ENCODE measurements around the gene RNU5B-1.

Gene RNU5B-1

GRCh38 chr15:65287520-65287855 lies 17.0 kb upstream of the RNU5B-1 start:
- no peak overlapping the region for H3K4me3 ChIP-seq (ENCODE audit: low read depth, low read length)
- no peak for TF ChIP-seq CTCF (IDR thresholded peaks at IDR 0.05; ENCODE audit: low read depth, low read length)
- in situ Hi-C loops (cut with HindIII; ENCODE audit: low sequenced_read_pairs): no loop called here
- DNase-seq (ENCODE audit: low read depth, low spot score): no peak

- DNase-seq (ENCODE audit: low read depth, low spot score): no peak
- no peak for TF ChIP-seq CTCF (IDR thresholded peaks at IDR 0.05; ENCODE audit: low read depth, low read length)
- no peak overlapping the region for H3K4me3 ChIP-seq (ENCODE audit: low read depth, low read length)
- in situ Hi-C loops (cut with HindIII; ENCODE audit: low sequenced_read_pairs): no loop called here
These were observed 15.1 kb upstream of the RNU5B-1 start for GRCh38 chr15:65289261-65289854.

- TF ChIP-seq CTCF (IDR thresholded peaks at IDR 0.05; ENCODE audit: low read depth, low read length): no peak
- no peak overlapping the region for H3K4me3 ChIP-seq (ENCODE audit: low read depth, low read length)
- in situ Hi-C loops (cut with HindIII; ENCODE audit: low sequenced_read_pairs): no loop called here
- DNase-seq (ENCODE audit: low read depth, low spot score): no peak
These were observed 14.2 kb upstream of the RNU5B-1 start for GRCh38 chr15:65290228-65290627.

- H3K4me3 ChIP-seq (ENCODE audit: low read depth, low read length): no peak overlapping the region
- in situ Hi-C loops (cut with HindIII; ENCODE audit: low sequenced_read_pairs): no loop called here
- no peak for TF ChIP-seq CTCF (IDR thresholded peaks at IDR 0.05; ENCODE audit: low read depth, low read length)
- no peak for DNase-seq (ENCODE audit: low read depth, low spot score)
These were observed 11.4 kb upstream of the RNU5B-1 start for GRCh38 chr15:65292938-65293518.

- no peak for TF ChIP-seq CTCF (IDR thresholded peaks at IDR 0.05; ENCODE audit: low read depth, low read length)
- no peak for DNase-seq (ENCODE audit: low read depth, low spot score)
- H3K4me3 ChIP-seq (ENCODE audit: low read depth, low read length): no peak overlapping the region
- in situ Hi-C loops (cut with HindIII; ENCODE audit: low sequenced_read_pairs): no loop called here
These were observed 5.7 kb upstream of the RNU5B-1 start for GRCh38 chr15:65298731-65299130.

GRCh38 chr15:65300924-65301441 lies 3.5 kb upstream of the RNU5B-1 start:
- no peak for TF ChIP-seq CTCF (IDR thresholded peaks at IDR 0.05; ENCODE audit: low read depth, low read length)
- in situ Hi-C loops (cut with HindIII; ENCODE audit: low sequenced_read_pairs): no loop called here
- no peak for DNase-seq (ENCODE audit: low read depth, low spot score)
- H3K4me3 ChIP-seq (ENCODE audit: low read depth, low read length): no peak overlapping the region

Measured in astrocyte of the spinal cord (primary cell).